HG02623 (cell line): ENCODE results near the gene PCDHGA11.
"Not testable (repeated sequence)": the region's sequence is repeated elsewhere in the genome, so short reads cannot be mapped to it uniquely, and the experiment has no call there.

ENCODE experiments used
- ATAC-seq: cut with Tn5 transposase; IDR thresholded peaks from one replicate; pipeline ENCODE4 v1.9.1; 2021; ENCODE audit warnings: moderate library complexity; ENCODE audit not compliant: unreplicated experiment

Gene PCDHGA11

DNA sequence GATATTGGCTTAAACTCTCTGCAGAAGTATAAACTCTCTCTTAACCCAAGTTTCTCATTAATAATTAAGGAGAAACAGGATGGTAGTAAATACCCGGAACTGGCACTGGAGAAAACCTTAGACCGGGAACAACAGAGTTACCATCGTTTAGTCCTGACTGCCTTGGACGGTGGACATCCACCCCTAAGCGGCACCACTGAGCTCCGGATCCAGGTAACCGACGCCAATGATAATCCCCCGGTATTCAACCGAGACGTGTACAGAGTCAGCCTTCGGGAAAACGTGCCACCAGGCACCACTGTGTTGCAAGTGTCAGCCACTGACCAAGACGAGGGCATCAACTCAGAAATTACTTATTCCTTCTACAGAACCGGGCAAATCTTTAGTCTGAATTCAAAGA lies 22.2 kb upstream of the PCDHGA11 start:
- no peak for ATAC-seq

DNA sequence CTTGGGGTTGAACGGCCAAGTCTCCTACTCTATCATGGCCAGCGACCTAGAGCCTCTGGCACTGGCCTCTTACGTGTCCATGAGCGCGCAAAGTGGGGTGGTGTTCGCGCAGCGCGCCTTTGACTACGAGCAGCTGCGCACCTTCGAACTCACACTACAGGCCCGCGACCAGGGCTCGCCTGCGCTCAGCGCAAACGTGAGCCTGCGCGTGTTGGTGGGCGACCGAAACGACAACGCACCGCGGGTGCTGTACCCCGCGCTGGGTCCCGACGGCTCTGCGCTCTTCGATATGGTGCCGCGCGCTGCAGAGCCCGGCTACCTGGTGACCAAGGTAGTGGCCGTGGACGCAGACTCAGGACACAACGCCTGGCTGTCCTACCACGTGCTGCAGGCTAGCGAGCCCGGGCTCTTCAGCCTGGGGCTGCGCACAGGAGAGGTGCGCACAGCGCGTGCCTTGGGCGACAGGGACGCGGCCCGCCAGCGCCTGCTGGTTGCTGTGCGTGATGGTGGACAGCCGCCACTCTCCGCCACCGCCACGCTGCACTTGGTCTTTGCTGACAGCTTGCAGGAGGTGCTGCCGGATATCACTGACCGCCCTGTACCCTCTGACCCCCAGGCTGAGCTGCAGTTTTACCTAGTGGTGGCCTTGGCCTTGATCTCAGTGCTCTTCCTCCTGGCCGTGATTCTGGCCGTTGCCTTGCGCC lies 21.1 kb upstream of the PCDHGA11 start:
- no peak for ATAC-seq

DNA sequence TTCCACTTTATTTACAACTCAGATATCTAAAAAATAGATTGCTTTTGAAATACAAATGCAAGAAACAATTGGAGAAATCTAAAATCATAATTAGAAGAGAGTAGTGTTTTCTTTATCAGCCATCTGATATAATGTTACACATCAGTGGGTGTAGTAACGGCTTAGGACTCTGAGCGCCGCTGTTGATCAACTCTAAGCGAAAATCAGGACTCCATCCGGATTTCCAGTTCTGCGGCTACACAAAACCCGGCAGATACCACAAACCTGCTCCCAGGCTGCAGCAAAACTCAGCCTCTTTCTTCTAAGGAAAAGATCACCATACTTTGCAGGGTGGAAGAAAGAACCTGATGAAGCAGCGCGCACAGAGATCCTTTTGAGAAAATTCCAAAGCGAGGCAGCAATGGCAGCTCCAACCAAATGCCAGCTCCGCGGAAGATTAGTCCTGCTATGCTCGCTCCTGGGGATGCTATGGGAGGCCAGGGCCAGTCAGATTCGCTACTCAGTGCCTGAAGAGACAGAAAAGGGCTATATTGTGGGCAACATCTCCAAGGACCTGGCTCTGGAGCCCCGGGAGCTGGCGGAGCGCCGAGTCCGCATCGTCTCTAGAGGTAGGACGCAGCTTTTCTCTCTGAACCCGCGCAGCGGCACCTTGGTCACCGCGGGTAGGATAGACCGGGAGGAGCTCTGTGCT lies 18.2 kb upstream of the PCDHGA11 start, which contains the start of gene PCDHGA9:
TSS of gene PCDHGA9 (plus strand) at position 226 of the 691 bp plus-strand sequence. CDS start at position 401, 175 bp downstream.
- no peak for ATAC-seq

GRCh38 chr5:141403387-141403786 lies 17.5 kb upstream of the PCDHGA11 start:
- ATAC-seq = no peak

- not testable (repeated sequence) for ATAC-seq
Observed at GRCh38 chr5:141407790-141408505, 12.9 kb upstream of the PCDHGA11 start, which contains the start of gene PCDHGB6. PCDHGB6 (plus strand) TSS chr5:141408021; CDS start chr5:141408203, 182 bp downstream.

- no peak for ATAC-seq
Observed at GRCh38 chr5:141409598-141410306, 11.1 kb upstream of the PCDHGA11 start.

- no peak for ATAC-seq
Observed at GRCh38 chr5:141411575-141411974, 9.3 kb upstream of the PCDHGA11 start.

DNA sequence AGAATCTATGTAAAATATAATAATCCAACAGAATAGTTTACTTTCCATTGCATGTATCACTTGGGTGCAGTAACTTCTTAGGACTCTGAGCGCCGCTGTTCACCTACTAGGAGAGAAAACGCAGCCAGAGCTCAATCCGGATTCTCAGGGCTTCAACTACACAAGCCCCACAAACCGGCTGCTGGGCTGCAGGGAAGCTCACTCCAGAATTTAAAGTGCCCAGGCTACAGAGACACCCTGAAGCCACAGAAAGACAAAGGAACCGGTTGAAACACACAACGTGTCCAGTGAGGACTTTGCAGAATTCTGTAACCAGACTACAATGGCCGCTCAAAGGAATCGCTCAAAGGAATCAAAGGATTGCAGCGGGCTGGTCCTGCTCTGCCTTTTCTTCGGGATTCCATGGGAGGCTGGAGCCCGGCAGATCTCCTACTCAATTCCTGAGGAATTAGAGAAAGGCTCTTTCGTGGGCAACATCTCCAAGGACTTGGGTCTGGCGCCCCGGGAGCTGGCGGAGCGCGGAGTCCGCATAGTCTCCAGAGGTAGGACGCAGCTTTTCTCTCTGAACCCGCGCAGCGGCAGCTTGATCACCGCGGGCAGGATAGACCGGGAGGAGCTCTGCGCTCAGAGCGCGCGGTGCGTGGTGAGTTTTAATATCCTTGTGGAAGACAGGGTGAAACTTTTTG lies 7.9 kb upstream of the PCDHGA11 start, which contains the start of gene PCDHGA10:
TSS of gene PCDHGA10 (plus strand) at position 134 of the 686 bp plus-strand sequence. CDS start at position 323, 189 bp downstream.
- peak; percentile 62 for ATAC-seq

DNA sequence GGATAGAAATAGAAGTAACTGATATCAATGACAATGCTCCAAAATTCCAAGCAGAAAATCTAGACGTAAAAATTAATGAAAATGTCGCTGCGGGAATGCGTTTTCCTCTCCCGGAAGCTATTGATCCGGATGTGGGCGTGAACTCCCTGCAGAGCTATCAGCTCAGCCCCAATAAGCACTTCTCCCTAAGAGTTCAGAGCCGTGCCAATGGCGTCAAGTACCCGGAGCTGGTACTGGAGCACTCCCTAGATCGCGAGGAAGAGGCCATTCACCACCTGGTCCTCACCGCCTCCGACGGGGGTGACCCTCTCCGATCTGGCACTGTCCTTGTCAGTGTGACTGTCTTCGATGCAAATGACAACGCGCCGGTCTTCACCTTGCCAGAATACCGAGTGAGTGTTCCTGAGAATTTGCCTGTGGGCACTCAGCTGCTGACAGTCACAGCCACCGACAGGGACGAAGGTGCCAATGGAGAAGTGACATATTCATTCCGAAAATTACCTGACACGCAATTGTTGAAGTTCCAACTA lies 7.2 kb upstream of the PCDHGA11 start:
- no peak for ATAC-seq

DNA sequence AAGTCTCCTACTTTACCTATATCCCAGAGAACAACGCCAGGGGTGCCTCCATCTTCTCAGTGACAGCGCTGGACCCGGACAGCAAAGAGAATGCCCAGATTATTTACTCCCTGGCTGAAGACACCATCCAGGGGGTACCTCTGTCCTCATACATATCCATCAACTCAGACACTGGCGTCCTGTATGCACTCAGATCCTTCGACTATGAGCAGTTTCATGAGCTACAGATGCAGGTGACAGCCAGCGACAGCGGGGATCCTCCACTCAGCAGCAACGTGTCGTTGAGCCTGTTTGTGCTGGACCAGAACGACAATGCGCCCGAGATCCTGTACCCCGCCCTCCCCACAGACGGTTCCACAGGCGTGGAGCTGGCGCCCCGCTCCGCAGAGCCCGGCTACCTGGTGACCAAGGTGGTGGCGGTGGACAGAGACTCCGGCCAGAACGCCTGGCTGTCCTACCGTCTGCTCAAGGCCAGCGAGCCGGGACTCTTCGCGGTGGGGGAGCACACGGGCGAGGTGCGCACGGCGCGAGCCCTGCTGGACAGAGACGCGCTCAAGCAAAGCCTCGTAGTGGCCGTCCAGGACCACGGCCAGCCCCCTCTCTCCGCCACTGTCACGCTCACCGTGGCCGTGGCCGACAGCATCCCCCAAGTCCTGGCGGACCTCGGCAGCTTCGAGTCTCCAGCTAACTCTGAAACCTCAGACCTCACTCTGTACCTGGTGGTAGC lies 6.1 kb upstream of the PCDHGA11 start:
- not testable (repeated sequence) for ATAC-seq

DNA sequence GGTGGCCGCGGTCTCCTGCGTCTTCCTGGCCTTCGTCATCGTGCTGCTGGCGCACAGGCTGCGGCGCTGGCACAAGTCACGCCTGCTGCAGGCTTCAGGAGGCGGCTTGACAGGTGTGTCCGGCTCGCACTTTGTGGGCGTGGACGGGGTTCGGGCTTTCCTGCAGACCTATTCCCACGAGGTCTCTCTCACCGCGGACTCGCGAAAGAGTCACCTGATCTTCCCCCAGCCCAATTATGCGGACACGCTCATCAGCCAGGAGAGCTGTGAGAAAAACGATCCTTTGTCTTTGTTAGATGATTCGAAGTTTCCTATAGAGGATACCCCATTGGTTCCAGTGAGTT lies 5.6 kb upstream of the PCDHGA11 start:
- not testable (repeated sequence) for ATAC-seq

DNA sequence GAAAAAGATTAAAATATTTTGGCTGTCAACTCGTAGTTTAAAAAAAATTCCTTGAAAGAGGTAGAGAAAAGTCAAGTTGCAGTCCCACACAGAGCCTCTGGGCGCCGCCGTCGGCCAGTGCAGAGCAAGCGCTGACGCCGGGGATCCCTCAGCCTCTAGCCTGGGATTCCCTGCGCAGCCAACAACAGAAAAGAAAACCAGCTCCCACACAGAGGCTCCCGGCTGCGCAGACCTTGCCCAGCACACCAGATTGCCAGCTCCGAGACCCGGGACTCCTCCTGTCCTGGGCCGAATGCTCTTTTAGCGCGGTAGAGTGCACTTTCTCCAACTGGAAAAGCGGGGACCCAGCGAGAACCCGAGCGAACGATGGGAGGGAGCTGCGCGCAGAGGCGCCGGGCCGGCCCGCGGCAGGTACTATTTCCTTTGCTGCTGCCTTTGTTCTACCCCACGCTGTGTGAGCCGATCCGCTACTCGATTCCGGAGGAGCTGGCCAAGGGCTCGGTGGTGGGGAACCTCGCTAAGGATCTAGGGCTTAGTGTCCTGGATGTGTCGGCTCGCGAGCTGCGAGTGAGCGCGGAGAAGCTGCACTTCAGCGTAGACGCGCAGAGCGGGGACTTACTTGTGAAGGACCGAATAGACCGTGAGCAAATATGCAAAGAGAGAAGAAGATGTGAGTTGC lies 3.2 kb upstream of the PCDHGA11 start, which contains the start of gene PCDHGB7:
TSS of gene PCDHGB7 (plus strand) at position 184 of the 679 bp plus-strand sequence. CDS start at position 367, 183 bp downstream.
- peak; percentile 76 for ATAC-seq

- no peak for ATAC-seq
Observed at GRCh38 chr5:141419074-141419880, 1.6 kb upstream of the PCDHGA11 start.

GRCh38 chr5:141421489-141421855 lies 621 bp downstream of the PCDHGA11 start:
- ATAC-seq = no peak

GRCh38 chr5:141422742-141423291 lies 2.0 kb downstream of the PCDHGA11 start:
- no peak for ATAC-seq

DNA sequence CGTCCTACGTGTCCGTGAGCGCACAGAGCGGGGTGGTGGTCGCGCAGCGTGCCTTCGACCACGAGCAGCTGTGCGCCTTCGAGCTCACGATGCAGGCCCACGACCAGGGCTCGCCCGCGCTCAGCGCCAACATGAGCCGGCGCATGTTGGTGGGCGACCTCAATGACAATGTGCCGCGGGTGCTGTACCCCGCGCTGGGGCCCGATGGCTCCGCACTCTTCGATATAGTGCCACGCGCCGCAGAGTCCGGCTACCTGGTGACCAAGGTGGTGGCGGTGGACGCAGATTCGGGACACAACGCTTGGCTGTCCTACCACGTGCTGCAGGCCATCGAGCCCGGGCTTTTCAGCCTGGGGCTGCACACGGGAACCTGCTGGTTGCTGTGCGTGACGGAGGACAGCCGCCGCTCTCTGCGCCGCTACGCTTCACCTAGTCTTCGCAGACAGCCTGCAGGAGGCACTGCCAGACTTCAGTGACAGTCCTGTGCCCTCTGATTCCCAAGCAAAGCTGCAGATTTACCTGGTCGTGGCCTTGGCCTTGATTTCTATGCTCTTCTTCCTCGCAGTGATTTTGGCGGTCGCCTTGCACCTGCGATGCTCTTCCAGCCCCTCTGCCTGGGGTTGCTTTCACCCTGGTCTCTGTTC lies 7.1 kb downstream of the PCDHGA11 start:
- ATAC-seq = no peak
